ENCODE data around the gene IMPACT.

The IMPACT gene

DNA sequence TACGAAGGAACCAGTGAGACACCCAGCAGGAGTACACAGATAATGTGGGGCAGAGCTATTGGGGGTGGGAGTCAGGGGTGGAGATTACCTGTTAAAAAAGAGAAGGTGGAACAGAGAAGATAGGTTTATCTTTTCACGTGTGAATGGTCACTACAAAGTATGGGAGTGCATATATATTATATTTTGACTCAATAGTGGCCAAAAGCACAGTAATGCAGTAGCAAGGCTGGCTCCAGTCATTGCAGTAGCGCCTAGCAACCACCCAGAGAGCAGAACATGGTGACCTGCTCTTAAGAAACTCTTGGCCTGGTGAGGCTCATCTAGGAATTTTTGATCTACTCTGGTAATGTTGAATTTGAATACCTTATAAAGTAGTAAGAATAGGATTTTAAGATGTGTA is 1.0 kb downstream of the IMPACT start:
- DNase-seq (ENCODE audit: extremely low read depth, insufficient read length), result no peak
- TF ChIP-seq, protein P1, sequence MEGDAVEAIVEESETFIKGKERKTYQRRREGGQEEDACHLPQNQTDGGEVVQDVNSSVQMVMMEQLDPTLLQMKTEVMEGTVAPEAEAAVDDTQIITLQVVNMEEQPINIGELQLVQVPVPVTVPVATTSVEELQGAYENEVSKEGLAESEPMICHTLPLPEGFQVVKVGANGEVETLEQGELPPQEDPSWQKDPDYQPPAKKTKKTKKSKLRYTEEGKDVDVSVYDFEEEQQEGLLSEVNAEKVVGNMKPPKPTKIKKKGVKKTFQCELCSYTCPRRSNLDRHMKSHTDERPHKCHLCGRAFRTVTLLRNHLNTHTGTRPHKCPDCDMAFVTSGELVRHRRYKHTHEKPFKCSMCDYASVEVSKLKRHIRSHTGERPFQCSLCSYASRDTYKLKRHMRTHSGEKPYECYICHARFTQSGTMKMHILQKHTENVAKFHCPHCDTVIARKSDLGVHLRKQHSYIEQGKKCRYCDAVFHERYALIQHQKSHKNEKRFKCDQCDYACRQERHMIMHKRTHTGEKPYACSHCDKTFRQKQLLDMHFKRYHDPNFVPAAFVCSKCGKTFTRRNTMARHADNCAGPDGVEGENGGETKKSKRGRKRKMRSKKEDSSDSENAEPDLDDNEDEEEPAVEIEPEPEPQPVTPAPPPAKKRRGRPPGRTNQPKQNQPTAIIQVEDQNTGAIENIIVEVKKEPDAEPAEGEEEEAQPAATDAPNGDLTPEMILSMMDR (IDR thresholded peaks at IDR 0.05; ENCODE audit: insufficient read depth, low read length, poor library complexity, severe bottlenecking), result no peak
- no peak overlapping the region for H3K4me3 ChIP-seq (replicated peaks; ENCODE audit: low read depth, low read length)
- H3K36me3 ChIP-seq (ENCODE audit: control insufficient read depth, insufficient read depth, low read length), result no peaks in the 10 kb centered on the region
- no peaks in the 10 kb centered on the region; the same call in 1 of the 2 replicates for H3K27me3 ChIP-seq (replicated peaks; ENCODE audit: control insufficient read depth, insufficient read depth, low read length)

DNA sequence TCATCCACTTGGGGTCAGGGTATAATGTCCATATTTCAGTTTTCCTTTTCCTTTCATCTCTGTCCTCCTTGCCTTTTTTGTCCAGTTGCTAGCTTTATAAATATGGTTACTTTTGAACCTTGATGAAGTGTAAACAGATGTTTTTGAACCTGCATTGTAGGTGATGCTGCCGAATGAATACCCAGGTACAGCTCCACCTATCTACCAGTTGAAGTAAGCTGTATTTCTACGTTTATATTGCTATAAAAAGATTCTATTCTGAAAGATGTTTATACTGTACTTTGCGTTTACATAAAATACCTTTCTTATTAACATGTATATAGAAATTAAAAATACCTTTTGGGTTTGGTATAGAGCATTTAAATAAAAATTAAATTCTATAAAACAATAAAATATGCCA is 2.2 kb downstream of the IMPACT start:
- DNase-seq (ENCODE audit: extremely low read depth, insufficient read length), result no peak
- no peaks in the 10 kb centered on the region for H3K27me3 ChIP-seq (replicated peaks; ENCODE audit: control insufficient read depth, insufficient read depth, low read length)
- H3K36me3 ChIP-seq (ENCODE audit: control insufficient read depth, insufficient read depth, low read length), result no peaks in the 10 kb centered on the region
- H3K4me3 ChIP-seq (replicated peaks; ENCODE audit: low read depth, low read length), result no peak overlapping the region
- TF ChIP-seq, protein P1 (IDR thresholded peaks at IDR 0.05; ENCODE audit: insufficient read depth, low read length, poor library complexity, severe bottlenecking), result peak; percentile 17

DNA sequence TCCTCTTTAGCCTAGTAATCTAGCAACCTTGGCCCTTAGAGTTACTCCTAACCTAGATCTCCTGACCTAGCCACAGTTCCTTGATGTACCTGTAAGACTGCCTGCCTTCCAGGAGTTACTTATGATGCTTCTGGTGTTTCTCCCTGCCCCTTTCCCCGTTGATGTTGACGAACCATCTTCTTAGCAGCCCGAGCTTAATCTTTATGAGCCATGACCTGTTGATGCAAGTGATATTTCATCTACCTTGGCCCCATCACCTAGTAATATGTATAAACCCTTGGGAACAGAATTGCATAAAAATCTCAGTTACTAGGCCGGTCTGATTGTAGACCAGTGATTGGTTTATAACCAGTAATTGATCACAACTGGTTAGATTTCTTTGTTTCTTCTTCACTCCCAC is 2.7 kb downstream of the IMPACT start:
- no peak for DNase-seq (ENCODE audit: extremely low read depth, insufficient read length)
- TF ChIP-seq, protein P1 (IDR thresholded peaks at IDR 0.05; ENCODE audit: insufficient read depth, low read length, poor library complexity, severe bottlenecking), result no peak
- Histone ChIP-seq H3K36me3 (ENCODE audit: control insufficient read depth, insufficient read depth, low read length) (no peaks in the 10 kb centered on the region), H3K4me3 (replicated peaks; ENCODE audit: low read depth, low read length) (no peak overlapping the region), H3K27me3 (replicated peaks; ENCODE audit: control insufficient read depth, insufficient read depth, low read length) (no peaks in the 10 kb centered on the region)

DNA sequence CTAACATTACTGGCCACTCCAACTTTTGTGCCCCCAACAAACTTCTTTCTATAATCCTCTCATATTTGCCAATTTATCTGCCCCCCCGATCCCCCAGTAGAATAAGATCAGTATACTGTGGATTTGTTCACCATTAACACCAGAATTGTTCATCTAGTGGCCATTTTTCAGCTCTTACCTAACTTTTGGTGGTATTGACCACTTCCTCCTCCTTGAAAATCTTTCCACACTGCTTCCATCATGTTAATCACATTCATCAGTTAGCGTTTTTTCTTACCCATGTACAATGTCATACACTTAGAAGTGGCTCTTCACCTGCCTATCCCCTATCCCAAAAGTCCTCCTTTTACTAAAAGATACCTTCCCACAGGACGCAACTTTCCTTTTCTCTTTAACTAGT is 6.1 kb downstream of the IMPACT start:
- TF ChIP-seq, protein P1 (IDR thresholded peaks at IDR 0.05; ENCODE audit: insufficient read depth, low read length, poor library complexity, severe bottlenecking), result no peak
- Histone ChIP-seq H3K27me3 (replicated peaks; ENCODE audit: control insufficient read depth, insufficient read depth, low read length) (no peaks in the 10 kb centered on the region), H3K36me3 (ENCODE audit: control insufficient read depth, insufficient read depth, low read length) (no peaks in the 10 kb centered on the region), H3K4me3 (replicated peaks; ENCODE audit: low read depth, low read length) (no peak overlapping the region)
- no peak for DNase-seq (ENCODE audit: extremely low read depth, insufficient read length)

DNA sequence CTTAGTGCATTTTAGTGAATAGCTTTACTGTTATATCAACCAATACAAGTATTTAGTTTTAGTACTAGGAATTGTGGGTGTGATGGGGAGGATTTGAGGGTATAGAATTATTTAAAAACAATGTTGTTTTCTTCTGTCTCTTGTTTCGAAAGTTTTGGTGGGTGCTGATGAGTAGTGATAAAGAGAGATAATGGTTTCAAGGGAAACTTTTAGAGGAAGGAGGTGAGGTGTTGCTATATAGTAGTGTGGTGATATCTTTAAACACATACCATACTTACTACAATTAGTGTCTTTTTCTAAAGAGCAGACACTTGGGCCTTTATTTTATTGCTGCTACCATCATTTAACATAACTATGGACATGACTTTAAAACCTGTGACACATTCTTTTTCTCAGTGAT is 10.5 kb downstream of the IMPACT start:
- Histone ChIP-seq H3K36me3 (ENCODE audit: control insufficient read depth, insufficient read depth, low read length) (no peaks in the 10 kb centered on the region; the same call in 1 of the 2 replicates), H3K4me3 (replicated peaks; ENCODE audit: low read depth, low read length) (no peak overlapping the region), H3K27me3 (replicated peaks; ENCODE audit: control insufficient read depth, insufficient read depth, low read length) (no peaks in the 10 kb centered on the region)
- no peak for DNase-seq (ENCODE audit: extremely low read depth, insufficient read length)
- TF ChIP-seq, protein P1 (IDR thresholded peaks at IDR 0.05; ENCODE audit: insufficient read depth, low read length, poor library complexity, severe bottlenecking), result no peak

DNA sequence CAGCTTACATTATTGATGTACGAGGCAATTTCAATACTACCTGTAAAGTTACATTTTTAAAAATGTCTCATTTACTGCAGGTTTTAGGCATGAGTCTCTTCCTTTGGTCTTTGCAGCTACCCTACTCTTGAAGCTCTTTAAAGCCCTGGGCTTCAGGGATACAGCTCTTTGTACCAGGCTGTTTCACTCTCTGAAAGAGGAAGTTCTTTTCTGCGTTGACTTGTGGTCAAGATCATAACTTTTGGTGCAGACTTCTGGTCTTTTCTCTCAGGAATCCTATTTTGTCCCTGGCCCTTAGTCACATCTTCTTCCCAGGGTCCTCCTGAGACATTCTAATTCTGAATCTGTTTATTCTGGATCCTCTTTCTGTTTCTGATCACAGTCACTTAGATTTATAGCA is 17.4 kb downstream of the IMPACT start:
- Histone ChIP-seq H3K27me3 (replicated peaks; ENCODE audit: control insufficient read depth, insufficient read depth, low read length) (no peaks in the 10 kb centered on the region), H3K4me3 (replicated peaks; ENCODE audit: low read depth, low read length) (no peak overlapping the region), H3K36me3 (ENCODE audit: control insufficient read depth, insufficient read depth, low read length) (no peaks in the 10 kb centered on the region; the same call in 1 of the 2 replicates)
- DNase-seq (ENCODE audit: extremely low read depth, insufficient read length), result no peak
- TF ChIP-seq, protein P1 (IDR thresholded peaks at IDR 0.05; ENCODE audit: insufficient read depth, low read length, poor library complexity, severe bottlenecking), result no peak
